GM19099 (cell line): ENCODE measurements around the gene GALNT18.

ENCODE experiments used
- POLR2A ChIP-seq: IDR thresholded peaks from 3 replicates; pipeline ENCODE4 v1.6.1; 2011; ENCODE audit warnings: low read depth; ENCODE audit not compliant: insufficient read length; ENCODE audit errors: extremely low read depth

GALNT18 gene

DNA sequence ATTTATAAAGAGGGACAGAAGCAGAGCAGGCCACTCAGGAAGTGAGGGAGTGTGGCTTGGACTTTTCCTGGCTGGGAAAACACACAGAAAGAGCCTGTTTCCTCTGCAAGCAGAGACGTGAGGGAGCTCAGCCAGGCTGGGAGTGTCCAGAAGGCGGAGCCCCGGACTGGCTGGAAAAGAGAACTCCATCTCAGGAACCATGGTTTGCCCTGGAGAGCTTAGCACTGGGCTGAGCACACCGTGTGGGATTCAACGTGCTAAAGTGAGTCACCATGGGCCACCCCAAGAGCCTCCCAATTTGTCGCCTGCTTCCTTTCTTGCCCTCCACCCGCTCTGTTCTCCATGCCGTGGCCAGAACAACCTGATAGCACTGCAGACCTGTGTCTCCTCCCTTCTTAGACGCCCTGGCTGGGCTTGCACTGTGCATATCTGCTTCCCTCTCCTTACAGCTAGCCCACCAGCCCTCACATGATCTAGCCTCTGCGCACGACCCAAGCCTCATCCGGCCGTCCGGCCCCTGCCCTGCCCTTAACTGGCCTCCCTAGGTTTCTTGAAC, 51.8 kb downstream of the GALNT18 start:
- no peak for TF ChIP-seq POLR2A

DNA sequence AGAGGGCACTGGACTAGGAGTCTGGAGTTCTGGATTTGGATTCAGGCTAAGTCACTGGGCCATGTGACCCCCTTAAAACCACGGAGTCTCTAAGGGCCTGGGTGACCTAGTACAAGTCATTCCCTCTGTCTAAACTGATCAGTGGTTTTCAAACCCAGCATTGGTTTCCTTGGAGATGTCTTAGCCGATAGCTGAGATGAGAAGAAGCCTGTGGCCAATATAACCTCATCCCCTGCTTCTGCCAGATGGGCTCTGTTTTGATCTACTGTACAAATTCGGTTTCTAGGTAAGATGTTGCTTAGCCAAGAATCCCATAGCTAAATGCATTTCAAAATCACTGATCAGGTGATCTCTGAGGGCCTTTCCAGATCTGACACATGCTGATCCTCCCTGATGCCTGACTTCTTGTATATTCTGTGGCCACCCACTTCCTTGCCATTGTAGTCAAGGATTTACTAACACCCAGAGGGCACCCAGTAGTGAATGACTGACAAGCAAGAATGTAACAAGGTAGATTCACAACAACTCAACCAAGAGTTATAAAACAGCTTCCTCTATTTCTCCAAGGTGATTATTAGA, 53.1 kb downstream of the GALNT18 start:
- no peak for TF ChIP-seq POLR2A

DNA sequence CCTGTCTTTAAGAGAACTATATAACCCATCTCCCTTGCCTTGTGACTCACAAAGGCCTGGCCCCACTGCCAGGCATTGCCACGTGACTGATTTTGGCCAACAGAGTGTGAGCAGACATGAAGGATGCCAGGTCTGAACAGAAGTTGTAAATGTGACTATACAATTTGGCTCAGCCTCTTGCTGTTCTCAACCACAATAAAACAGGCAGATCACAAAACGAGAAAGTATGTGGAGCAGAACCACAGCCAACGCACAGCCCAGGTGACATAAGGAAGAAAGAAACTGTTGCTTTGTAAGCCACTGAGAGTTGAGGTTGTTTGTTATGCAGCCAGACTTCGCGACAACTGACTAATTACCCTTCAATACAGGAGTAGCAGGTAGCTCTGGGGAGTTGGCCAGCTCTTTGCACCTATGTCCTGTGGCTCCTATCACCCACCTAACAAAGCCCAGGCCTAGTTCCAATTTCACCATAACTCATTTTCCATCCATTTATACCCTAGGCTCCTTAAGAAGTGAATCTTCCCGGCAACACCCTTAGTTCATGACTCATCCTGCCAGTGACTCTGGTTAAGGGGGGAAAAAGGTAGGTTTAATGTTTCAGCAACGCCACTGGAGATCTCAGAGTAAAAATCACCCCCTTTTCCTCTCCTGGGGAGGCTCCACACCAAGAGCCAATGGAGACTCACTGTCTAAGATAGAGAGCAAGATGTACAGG, 53.7 kb downstream of the GALNT18 start:
- no peak for TF ChIP-seq POLR2A

DNA sequence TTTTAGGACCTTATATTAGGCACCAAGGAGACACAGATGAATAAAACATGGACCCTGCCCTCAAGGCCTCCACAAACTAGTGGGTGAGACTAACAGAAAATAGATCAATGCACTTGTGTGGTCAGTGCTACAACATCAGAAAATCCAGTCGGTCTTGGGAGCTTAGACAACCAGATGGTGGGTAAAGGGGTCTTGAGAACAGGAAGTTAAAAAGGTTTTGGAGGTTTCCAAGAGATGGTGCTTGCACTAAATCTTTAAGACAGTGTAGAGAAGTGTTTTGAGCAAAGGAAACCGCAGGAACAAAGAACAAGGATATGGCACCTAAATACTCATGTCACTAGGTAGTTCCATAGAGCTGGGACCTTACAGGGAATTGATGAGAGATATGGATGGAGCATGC, 56.2 kb downstream of the GALNT18 start:
- no peak for TF ChIP-seq POLR2A

DNA sequence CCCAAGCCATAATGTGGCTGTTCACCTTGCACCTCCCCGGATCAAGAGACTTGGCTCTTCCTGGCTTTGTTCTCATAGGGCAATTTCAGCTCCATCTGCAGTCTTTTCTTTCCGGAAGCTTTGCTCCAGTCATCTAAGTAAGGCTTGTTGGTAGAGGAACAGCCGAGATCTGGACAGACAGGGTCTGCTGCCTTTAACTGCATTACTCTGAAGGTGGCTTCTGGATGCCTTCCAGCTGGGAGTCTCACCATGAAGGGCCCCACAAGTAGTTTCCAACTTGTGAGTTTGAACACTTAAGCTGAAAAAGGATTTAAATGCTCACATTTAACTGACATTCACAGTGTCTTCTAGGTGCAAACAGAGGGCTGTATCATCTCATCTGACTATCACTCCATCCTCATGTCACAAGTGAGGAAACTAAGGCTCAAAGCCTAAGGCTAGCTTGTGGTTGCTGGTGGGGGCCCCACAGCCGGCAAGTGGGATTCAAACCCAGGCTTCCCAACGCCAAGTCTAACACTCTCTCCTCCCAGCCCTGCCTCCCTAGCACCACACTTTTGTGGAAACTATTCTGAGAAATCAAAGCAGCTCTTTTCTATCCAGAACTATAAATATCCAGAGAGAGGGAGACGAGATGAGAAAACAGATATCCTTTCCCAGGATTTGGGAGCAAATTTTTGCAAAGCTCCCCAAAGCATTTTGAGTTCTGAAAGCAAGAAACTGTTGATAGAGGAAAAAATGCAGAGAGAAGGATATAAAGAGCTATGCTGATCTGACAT, 58.4 kb downstream of the GALNT18 start:
- TF ChIP-seq POLR2A: no peak

DNA sequence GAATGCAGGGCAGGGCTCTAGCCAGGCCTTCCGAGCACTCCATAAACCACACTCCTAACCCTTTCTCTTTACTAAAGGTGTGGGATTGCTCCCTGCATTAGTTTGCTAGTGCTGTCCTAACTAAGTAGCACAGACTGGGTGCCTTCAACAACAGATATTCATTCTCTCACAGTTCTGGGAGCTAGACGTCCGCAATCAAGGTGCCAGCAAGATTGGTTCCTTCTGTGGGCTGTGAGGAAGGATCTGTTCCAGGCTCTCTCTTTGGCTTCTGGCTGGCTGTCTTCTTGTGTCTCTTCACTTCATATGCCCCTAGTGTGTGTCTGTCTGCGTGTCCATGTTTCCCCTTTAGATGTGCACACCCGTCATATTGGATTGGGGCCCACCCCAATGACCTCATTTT, 59.8 kb downstream of the GALNT18 start:
- no peak for TF ChIP-seq POLR2A

DNA sequence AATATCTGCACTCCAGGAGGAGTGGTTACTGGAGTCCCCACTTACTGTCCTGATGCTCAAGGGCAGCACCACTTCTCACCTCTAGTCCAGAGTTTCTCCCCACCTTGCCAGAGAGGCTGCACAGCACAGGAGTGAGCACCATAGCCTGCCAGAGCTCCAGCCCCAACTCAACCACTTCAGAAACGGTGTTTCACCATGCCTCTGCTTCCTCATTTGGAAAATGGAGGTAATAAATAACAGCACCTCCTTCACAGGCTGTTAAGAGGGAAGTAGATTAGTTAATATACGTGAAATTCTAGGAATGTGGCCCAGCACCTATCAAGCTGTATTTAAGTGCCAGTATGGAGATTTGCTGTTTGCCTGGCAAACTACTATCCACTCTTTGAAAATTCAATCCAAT, 63.0 kb downstream of the GALNT18 start:
- TF ChIP-seq POLR2A: no peak

DNA sequence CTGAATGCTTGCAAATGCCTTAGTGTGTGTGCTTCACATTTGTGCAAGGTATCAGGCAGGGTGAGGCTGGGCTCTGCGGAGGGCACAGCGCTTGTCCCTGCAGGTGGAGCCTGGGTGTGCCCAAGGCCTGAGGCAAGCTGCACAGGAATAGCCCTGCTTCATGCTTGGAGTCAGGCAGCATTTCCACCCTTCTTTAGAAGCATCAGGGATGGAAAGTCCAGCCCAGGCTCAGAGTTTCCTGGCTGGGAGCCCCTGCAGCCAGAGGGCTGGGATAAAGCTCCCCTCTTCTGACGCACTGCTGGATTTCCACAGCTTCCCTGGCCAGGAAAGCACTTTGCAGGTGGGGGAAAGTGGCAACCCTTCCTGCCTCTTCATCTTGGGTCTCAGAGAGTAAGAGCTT, 63.4 kb downstream of the GALNT18 start:
- TF ChIP-seq POLR2A: no peak

DNA sequence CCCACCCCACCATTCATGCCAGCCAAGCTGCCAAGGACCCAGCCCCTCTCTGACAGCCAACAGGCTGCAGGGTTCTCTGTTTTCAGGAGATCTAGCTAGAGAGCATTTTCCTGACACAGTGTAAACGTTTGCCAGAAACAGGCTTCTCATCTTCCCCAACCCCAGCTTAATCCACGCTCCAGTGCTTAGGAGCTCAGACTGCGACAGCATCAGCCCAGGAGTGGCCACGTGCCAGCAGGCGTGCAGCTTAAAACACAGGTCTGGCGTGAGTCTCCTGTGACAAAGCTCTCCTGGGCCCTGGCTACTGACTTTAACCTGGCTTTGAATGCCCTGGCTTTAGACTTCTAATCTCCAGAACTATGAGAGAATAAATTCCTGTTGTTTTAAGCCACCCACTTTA, 66.6 kb downstream of the GALNT18 start:
- TF ChIP-seq POLR2A: no peak

DNA sequence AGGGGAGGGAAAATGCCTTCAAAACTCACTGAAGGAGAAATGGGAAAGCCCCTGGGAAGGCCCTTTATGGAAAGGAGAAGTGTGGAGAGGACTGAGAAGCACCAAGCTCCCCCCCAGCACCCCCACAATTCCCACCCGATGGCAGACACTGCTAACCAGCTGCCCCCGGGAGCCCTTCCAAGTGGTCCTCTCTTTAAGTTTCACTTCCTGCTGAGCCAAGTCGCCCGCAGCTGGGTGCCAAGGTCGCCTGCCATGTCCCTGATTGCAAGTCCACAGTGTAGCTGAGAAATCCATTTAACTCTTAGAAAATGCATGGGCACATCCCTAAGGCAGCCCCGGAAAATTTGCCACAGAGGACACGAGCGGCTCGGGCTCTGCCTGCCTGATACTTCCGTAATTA, 68.2 kb downstream of the GALNT18 start:
- no peak for TF ChIP-seq POLR2A

DNA sequence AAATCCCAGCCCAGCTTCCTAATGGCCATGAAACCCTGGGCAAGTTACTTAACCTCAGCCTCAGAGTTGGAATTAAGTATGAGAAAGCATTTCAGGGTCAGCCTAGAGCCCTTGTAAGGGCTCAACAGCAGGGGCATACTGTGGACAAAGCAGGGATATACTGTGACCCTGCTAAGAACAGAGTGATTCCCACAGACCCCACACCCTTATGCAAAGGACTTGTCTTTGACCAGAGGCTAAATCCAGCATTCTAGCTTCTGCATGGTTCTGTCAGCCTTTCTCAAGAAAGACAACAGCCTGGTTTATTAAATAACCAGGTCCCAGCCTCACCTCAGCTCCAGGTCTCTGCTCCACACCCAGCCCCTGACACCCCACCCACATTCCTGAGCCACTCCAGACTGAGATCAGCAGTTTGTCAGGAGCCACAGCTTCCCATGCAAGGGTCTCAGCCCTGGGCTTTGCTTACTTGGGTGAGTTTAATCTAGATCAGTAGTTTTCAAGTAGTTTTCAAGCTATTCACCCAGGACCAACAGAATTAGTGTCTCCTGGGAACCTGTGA, 69.2 kb downstream of the GALNT18 start:
- no peak for TF ChIP-seq POLR2A

DNA sequence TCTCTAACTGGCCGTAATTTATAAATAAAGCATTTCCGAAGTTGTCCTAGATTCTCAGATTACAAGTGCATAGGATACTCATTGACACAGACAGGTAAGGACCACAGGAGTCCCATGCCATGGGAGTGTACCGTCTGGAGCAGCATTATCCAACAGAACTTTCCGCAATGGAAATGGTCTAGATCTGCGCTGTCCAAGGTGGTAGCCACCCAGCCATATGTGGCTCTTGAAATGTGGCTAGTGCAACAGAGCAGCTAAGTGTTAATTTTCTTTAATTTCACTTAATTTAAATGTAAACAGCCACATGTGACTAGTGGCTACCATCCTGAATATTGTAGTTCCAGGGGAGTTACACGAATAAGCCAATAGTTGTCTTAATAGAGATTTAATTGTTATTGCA, 71.3 kb downstream of the GALNT18 start:
- no peak for TF ChIP-seq POLR2A

DNA sequence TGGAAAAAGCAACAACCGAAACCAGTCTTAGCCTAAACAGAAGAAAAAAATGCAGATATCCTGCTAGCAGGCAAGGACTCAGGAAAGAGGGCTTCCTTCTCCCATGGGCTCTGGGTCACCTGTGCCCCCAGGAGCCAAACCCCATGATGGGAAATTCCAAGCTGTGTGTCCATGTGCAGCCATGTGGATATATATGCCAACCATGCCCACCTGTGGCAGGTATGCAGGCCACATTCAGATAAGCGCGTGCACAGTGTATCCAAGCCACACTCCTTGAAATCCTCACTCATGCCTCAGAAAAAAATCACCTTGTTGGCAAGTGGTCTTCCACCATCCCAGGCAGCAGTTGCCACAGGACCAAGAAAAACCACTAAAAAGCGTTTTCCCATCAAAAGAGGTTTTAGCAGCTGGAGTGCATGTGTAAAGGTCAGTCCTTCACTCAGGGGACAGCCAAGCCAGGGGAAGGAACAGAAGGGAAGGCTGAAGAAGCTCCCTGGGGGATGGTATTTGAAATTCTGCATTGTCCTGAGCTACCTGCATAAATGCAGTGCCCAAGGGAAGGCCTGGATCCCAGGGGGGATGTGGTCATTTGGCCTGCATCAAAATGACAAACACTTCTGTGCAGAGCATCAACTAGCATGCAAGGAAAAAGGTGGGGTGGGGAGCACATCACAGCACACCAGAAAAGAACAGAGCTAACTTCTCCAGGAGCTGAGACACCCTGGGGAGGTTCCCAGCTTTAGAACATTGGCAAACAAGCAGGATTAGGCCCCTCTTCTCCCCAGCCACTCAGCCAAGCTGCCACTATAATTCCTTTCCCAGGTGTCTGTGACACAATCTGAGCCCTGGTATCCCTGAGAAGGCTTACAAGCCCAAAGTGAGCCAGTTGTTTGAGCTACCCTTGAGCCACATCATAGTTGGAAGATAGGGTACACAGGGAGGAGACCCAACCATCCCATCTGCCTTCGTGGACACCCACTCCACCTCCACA, 76.2 kb downstream of the GALNT18 start:
- TF ChIP-seq POLR2A: no peak

DNA sequence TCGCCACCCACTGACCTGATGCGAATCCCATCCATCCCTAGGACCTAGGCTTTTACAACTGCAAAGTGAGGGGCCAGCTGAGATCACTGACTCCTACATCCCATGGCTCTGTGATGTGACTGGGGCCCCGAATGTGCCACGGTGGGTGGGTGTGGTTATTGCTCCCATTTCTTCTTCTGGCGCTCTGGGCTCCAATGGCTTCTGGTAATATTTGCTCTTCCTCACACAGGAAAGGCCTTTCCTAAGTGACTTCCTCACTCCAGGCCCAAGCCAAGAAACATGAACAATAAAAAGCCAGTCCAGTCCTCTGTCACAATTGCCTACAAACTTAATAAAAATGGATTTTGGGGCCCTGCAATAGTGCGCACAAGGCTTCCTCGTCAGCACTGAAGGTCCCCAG, 78.1 kb downstream of the GALNT18 start:
- no peak for TF ChIP-seq POLR2A

DNA sequence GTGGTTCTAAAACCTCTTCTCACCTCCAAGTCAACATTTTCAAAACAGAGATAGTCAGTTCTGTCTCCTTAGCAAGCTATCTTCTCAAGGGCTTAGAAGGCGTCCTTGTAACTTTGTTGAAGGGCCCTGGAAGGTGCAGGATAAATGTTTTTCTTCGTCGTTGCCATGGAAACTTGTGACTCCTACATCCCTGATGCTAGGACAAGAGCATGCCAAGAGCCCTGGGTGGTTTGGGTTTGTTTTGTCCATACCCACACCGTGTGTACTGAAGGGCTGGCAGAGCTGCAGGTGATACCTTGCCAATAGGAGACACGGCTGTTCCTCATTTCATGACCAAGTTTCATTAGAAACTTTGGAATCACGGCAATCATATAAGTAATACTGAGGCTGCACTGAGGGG, 81.6 kb downstream of the GALNT18 start:
- TF ChIP-seq POLR2A: no peak
